Esophagus muscularis mucosa (tissue), 4 donors: ENCODE data around the gene BNC2. TPM values are rescaled to one million over a fixed set of nuclear protein-coding genes. Genes with fewer than 3 reads are reported as not detected.

Source experiments
- DNase-seq: peaks from one replicate; pipeline ENCODE4 v3.0.0-alpha.2; 2017; ENCODE audit errors: extremely low spot score
- H3K27ac ChIP-seq, 4 donors: fragments of 200-600 bp; sonication (generic); replicated peaks in 1 of 4; 1 replicate in 3 of 4; 2 replicates in 1 of 4; pipeline ENCODE4 v1.5.1; 2016 to 2019; ENCODE audit warnings: mild to moderate bottlenecking in 1 of 4
- H3K27me3 ChIP-seq, 4 donors: fragments of 200-600 bp; sonication (generic); one replicate each; pipeline versions ENCODE4 v1.5.1 to v1.6.0; 2016 to 2019
- H3K36me3 ChIP-seq, 4 donors: fragments of 200-600 bp; sonication (generic); one replicate each; pipeline ENCODE4 v1.5.1; 2016 to 2019
- H3K4me1 ChIP-seq, 4 donors: fragments of 200-600 bp; sonication (generic); one replicate each; pipeline ENCODE4 v1.5.1; 2016 to 2019
- H3K4me3 ChIP-seq, 4 donors: fragments of 200-600 bp; sonication (generic); 1 replicate in 2 of 4; 2 replicates in 2 of 4; pipeline ENCODE4 v1.5.1; 2016 to 2019; ENCODE audit warnings: mild to moderate bottlenecking in 4 of 4, moderate library complexity in 1 of 4
- H3K9me3 ChIP-seq, 4 donors: fragments of 200-600 bp; sonication (generic); 1 replicate in 3 of 4; 2 replicates in 1 of 4; pipeline ENCODE4 v1.5.1; 2016 to 2019
- CTCF ChIP-seq, 3 experiments: fragments of 200-600 bp in 2 of 3; fragments of 450-650 bp in 1 of 3; sonication (generic) in 2 of 3; IDR thresholded peaks; one replicate each; pipeline ENCODE4 v1.5.1; 2017 to 2019; ENCODE audit warnings: antibody characterized with exemption in 3 of 3, mild to moderate bottlenecking in 2 of 3, moderate library complexity in 1 of 3
- EP300 ChIP-seq: sonication (generic); formaldehyde crosslinking; IDR thresholded peaks from one replicate; pipeline ENCODE4 v1.6.1; 2017; ENCODE audit warnings: antibody characterized with exemption
- POLR2A ChIP-seq: fragments of 450-650 bp; IDR thresholded peaks from one replicate; pipeline ENCODE4 v1.6.1; 2017; ENCODE audit warnings: antibody characterized with exemption, moderate library complexity, mild to moderate bottlenecking, low read depth
- POLR2AphosphoS5 ChIP-seq, 2 donors: sonication (generic); formaldehyde crosslinking; IDR thresholded peaks; one replicate each; pipeline ENCODE4 v1.6.1; 2017; ENCODE audit warnings: antibody characterized with exemption in 2 of 2
- WGBS: methylation state at CpG from one replicate; pipeline ENCODE4 v1.1.5; 2018; 5-methylcytosine and 5-hydroxymethylcytosine counted together
- intact Hi-C: fragments of 100-400 bp; cut with DNase I; formaldehyde crosslinking; loops from one replicate; pipeline ENCODE4 v1.15.1; 2023
- total RNA-seq, 4 donors: library from RNA; depleted of rRNA; stranded (reverse); fragments of >200 nt; gene quantifications; one replicate each; pipeline versions ENCODE4 v1.1.0 to v1.2.1, GENCODE V29; 2016

Gene BNC2
- total RNA-seq, 4 donors from 2014 or later, result 95.3 to 138 (median 123) TPM

GRCh38 chr9:16794871-16795639 is 75.4 kb downstream of the BNC2 start:
- Histone ChIP-seq H3K9me3 (no peaks in the 10 kb centered on the region), H3K4me3 (no peak overlapping the region), H3K27me3 (no peaks in the 10 kb centered on the region), H3K4me1 (peaks cover 3 to 45% (median 40%) of the 10 kb centered on the region in 4 donors), H3K27ac (peak overlapping the region in 3 of 4 donors; percentile 10 to 71 (median 39)), H3K36me3 (no peaks in the 10 kb centered on the region)
- TF ChIP-seq CTCF (IDR thresholded peaks at IDR 0.05) (no peak), POLR2AphosphoS5 (IDR thresholded peaks at IDR 0.05) (peak; percentile 24 to 62)
- intact Hi-C loops, result no loop called here
- no peak for DNase-seq
- WGBS, result 51% methylated on average over 9 of the region's 9 CpGs

- intact Hi-C loops, result no loop called here
- 94% methylated on average over 4 of the region's 4 CpGs for WGBS
- no peaks in the 10 kb centered on the region for H3K9me3 ChIP-seq
- no peak overlapping the region for H3K4me3 ChIP-seq
- no peaks in the 10 kb centered on the region for H3K27me3 ChIP-seq
- no peaks in the 10 kb centered on the region for H3K36me3 ChIP-seq
- TF ChIP-seq CTCF (IDR thresholded peaks at IDR 0.05) (no peak), EP300 (no peak), POLR2A (no peak), POLR2AphosphoS5 (IDR thresholded peaks at IDR 0.05) (no peak)
- H3K4me1 ChIP-seq, result peaks cover 3 to 41% (median 39%) of the 10 kb centered on the region in 4 donors
- no peak overlapping the region for H3K27ac ChIP-seq
- no peak for DNase-seq
Measured at GRCh38 chr9:16794103-16794502, 76.4 kb downstream of the BNC2 start.

GRCh38 chr9:16787724-16788123 is 82.7 kb downstream of the BNC2 start:
- TF ChIP-seq EP300 (no peak), CTCF (IDR thresholded peaks at IDR 0.05) (no peak), POLR2AphosphoS5 (IDR thresholded peaks at IDR 0.05) (no peak), POLR2A (no peak)
- Histone ChIP-seq H3K9me3 (no peaks in the 10 kb centered on the region), H3K4me1 (peaks cover 0 to 38% (median 34%) of the 10 kb centered on the region in 4 donors), H3K4me3 (no peak overlapping the region), H3K36me3 (no peaks in the 10 kb centered on the region), H3K27ac (peak overlapping the region in 1 of 4 donors; percentile 31), H3K27me3 (no peaks in the 10 kb centered on the region)
- intact Hi-C loops, result no loop called here
- DNase-seq, result no peak
- WGBS, result 75% methylated on average over 6 of the region's 6 CpGs

GRCh38 chr9:16784002-16784401 is 86.5 kb downstream of the BNC2 start:
- H3K9me3 ChIP-seq, result no peaks in the 10 kb centered on the region
- H3K27ac ChIP-seq, result no peak overlapping the region
- no peaks in the 10 kb centered on the region for H3K27me3 ChIP-seq
- TF ChIP-seq POLR2A, result no peak
- no peak for TF ChIP-seq EP300
- TF ChIP-seq POLR2AphosphoS5 (IDR thresholded peaks at IDR 0.05), result no peak
- TF ChIP-seq CTCF (IDR thresholded peaks at IDR 0.05), result no peak
- intact Hi-C loops, result no loop called here
- DNase-seq, result no peak
- WGBS, result 99% methylated on average over 2 of the region's 2 CpGs
- peaks cover 0 to 33% (median 29%) of the 10 kb centered on the region in 4 donors for H3K4me1 ChIP-seq
- no peaks in the 10 kb centered on the region for H3K36me3 ChIP-seq
- no peak overlapping the region for H3K4me3 ChIP-seq
